Measurements from ENCODE around the gene PGM3.

PGM3 gene

GRCh38 chr6:83167726-83168278, 25.3 kb downstream of the PGM3 start:
- Histone ChIP-seq H3K4me2 (ENCODE audit: low read depth, low read length, poor library complexity, severe bottlenecking) (no peak overlapping the region), H3K4me3 (ENCODE audit: insufficient read depth, low read length, poor library complexity, severe bottlenecking) (no peak overlapping the region), H3K27me3 (ENCODE audit: low read length) (no peaks in the 10 kb centered on the region), H3K27ac (ENCODE audit: low read depth, low read length) (no peak overlapping the region), H3K9ac (ENCODE audit: low read length) (no peak overlapping the region), H4K20me1 (ENCODE audit: low read depth, low read length) (no peaks in the 10 kb centered on the region), H3F3A (ENCODE audit: insufficient read depth) (0 out of 2 replicates have a peak, but pooled peaks cover 3% of the 10 kb centered on the region), H3K9me3 (ENCODE audit: insufficient read depth, low read length) (no peaks in the 10 kb centered on the region), H3K79me2 (ENCODE audit: insufficient read depth, low read length) (no peaks in the 10 kb centered on the region), H3K36me3 (ENCODE audit: low read length) (peaks cover 64% of the 10 kb centered on the region), H2AFZ (ENCODE audit: low read depth, low read length, severe bottlenecking) (no peak overlapping the region), H3K9me2 (replicated peaks; ENCODE audit: insufficient read depth, low read length) (no peaks in the 10 kb centered on the region)
- TF ChIP-seq EZH2phosphoT487 (conservative IDR thresholded peaks at IDR 0.05; ENCODE audit: low read length), result no peak
- TF ChIP-seq CTCF (IDR thresholded peaks at IDR 0.05; ENCODE audit: insufficient read depth, low read length, poor library complexity, severe bottlenecking), result no peak

DNA sequence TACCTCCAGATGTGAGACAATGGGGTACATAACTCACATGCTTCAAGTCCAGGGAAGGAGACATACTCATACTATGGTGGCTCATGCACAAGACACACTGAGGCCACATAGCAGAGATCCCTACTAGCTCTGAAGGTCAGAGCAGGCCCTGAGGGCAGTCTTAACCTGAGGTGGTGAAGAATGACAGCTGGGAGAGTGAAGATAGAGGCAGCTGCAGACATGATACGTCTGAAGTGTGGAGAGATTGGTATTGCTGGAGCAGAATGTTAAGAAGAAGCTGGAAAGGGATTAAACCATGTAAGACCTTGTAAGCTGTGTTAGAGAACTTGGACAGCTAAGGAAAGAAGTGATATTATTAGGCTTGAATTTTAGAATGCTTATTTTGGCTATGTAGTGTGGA, 32.9 kb downstream of the PGM3 start:
- H2AFZ ChIP-seq (ENCODE audit: low read depth, low read length, severe bottlenecking), result no peak overlapping the region
- H3K4me2 ChIP-seq (ENCODE audit: low read depth, low read length, poor library complexity, severe bottlenecking), result no peak overlapping the region
- H3K79me2 ChIP-seq (ENCODE audit: insufficient read depth, low read length), result no peaks in the 10 kb centered on the region
- no peaks in the 10 kb centered on the region for H3K9me2 ChIP-seq (replicated peaks; ENCODE audit: insufficient read depth, low read length)
- H3K36me3 ChIP-seq (ENCODE audit: low read length), result peaks cover 45% of the 10 kb centered on the region; the same call in 1 of the 2 replicates
- TF ChIP-seq CTCF (IDR thresholded peaks at IDR 0.05; ENCODE audit: insufficient read depth, low read length, poor library complexity, severe bottlenecking) (no peak), EZH2phosphoT487 (conservative IDR thresholded peaks at IDR 0.05; ENCODE audit: low read length) (no peak)
- no peak overlapping the region for H3K27ac ChIP-seq (ENCODE audit: low read depth, low read length)
- H3F3A ChIP-seq (ENCODE audit: insufficient read depth), result no peaks in the 10 kb centered on the region
- no peak overlapping the region for H3K9ac ChIP-seq (ENCODE audit: low read length)
- H3K9me3 ChIP-seq (ENCODE audit: insufficient read depth, low read length), result no peaks in the 10 kb centered on the region
- no peaks in the 10 kb centered on the region for H4K20me1 ChIP-seq (ENCODE audit: low read depth, low read length)
- H3K27me3 ChIP-seq (ENCODE audit: low read length), result no peaks in the 10 kb centered on the region
- no peak overlapping the region for H3K4me3 ChIP-seq (ENCODE audit: insufficient read depth, low read length, poor library complexity, severe bottlenecking)

DNA sequence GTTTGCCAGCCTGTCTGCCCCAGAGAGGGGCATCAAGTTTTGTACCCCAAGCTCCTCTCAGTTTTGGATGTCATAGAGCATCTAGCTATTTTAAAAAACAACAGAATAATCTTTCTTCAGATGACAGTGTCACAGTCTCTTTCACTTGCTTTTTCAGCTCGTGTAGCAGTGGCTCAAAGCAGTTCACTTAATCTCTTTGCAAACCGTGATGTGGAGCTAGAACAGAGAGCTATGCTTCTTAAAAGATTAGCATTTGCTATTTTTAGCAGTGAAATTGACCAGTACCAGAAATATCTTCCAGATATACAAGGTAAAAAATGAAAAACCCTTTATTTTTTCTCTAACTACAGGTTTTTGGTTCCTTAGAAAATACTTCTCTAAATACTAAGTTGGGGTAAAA, 37.3 kb downstream of the PGM3 start:
- no peak overlapping the region for H3K9ac ChIP-seq (ENCODE audit: low read length)
- H3K79me2 ChIP-seq (ENCODE audit: insufficient read depth, low read length), result no peaks in the 10 kb centered on the region
- no peak overlapping the region for H3K27ac ChIP-seq (ENCODE audit: low read depth, low read length)
- no peaks in the 10 kb centered on the region for H3K9me3 ChIP-seq (ENCODE audit: insufficient read depth, low read length)
- H3K27me3 ChIP-seq (ENCODE audit: low read length), result no peaks in the 10 kb centered on the region
- no peak overlapping the region for H2AFZ ChIP-seq (ENCODE audit: low read depth, low read length, severe bottlenecking)
- peaks cover 51% of the 10 kb centered on the region for H3K36me3 ChIP-seq (ENCODE audit: low read length)
- H3K4me3 ChIP-seq (ENCODE audit: insufficient read depth, low read length, poor library complexity, severe bottlenecking), result no peak overlapping the region
- TF ChIP-seq EZH2phosphoT487 (conservative IDR thresholded peaks at IDR 0.05; ENCODE audit: low read length), result no peak
- TF ChIP-seq CTCF (IDR thresholded peaks at IDR 0.05; ENCODE audit: insufficient read depth, low read length, poor library complexity, severe bottlenecking), result no peak
- H3F3A ChIP-seq (ENCODE audit: insufficient read depth), result no peaks in the 10 kb centered on the region
- H3K4me2 ChIP-seq (ENCODE audit: low read depth, low read length, poor library complexity, severe bottlenecking), result no peak overlapping the region
- H4K20me1 ChIP-seq (ENCODE audit: low read depth, low read length), result no peaks in the 10 kb centered on the region
- H3K9me2 ChIP-seq (replicated peaks; ENCODE audit: insufficient read depth, low read length), result no peaks in the 10 kb centered on the region
